HepG2 (cell line): ENCODE data around the gene TMEM240.

Experiments
- ATF3 ChIP-seq: sonication (generic); formaldehyde crosslinking; IDR thresholded peaks from 2 replicates; pipeline ENCODE4 v1.4.0; 2020; ENCODE audit warnings: missing genetic modification reagents
- CTCF ChIP-seq: sonication (generic); formaldehyde crosslinking; IDR thresholded peaks from 2 replicates; pipeline ENCODE4 v1.5.0; 2020; ENCODE audit warnings: mild to moderate bottlenecking, missing genetic modification reagents, moderate library complexity
- FOXK1 ChIP-seq: sonication (generic); formaldehyde crosslinking; IDR thresholded peaks from 2 replicates; pipeline ENCODE4 v1.4.0; 2020; ENCODE audit warnings: low read depth, missing genetic modification reagents, borderline replicate concordance
- HDAC2 ChIP-seq: sonication (generic); formaldehyde crosslinking; IDR thresholded peaks from 2 replicates; pipeline ENCODE4 v1.4.0; 2020; ENCODE audit warnings: missing genetic modification reagents
- POLR2AphosphoS5 ChIP-seq: IDR thresholded peaks from 2 replicates; pipeline ENCODE4 v1.6.1; 2012; ENCODE audit warnings: low read depth, low read length
- SCMH1 ChIP-seq: sonication (generic); formaldehyde crosslinking; IDR thresholded peaks from 2 replicates; pipeline ENCODE4 v1.9.0; 2021; ENCODE audit warnings: missing genetic modification reagents, mild to moderate bottlenecking, borderline replicate concordance
- ZNF646 ChIP-seq: sonication (generic); formaldehyde crosslinking; IDR thresholded peaks from 2 replicates; pipeline ENCODE4 v1.9.0; 2021; ENCODE audit warnings: mild to moderate bottlenecking, missing genetic modification reagents

- TF ChIP-seq CTCF = no peak
- no peak for TF ChIP-seq HDAC2 (CRISPR knock-in tag)
- TF ChIP-seq SCMH1 (CRISPR knock-in tag) = no peak
- no peak for TF ChIP-seq POLR2AphosphoS5
- no peak for TF ChIP-seq ATF3 (CRISPR knock-in tag)
- no peak for TF ChIP-seq FOXK1 (CRISPR knock-in tag)
- TF ChIP-seq ZNF646 (CRISPR knock-in tag) = no peak
Measured at GRCh38 chr1:1558591-1558990, 18.2 kb upstream of the TMEM240 start.
